CD14-positive monocyte (primary cell): ENCODE measurements around the gene TMEM164. TPM values are rescaled to one million over a fixed set of nuclear protein-coding genes. Genes with fewer than 3 reads are reported as not detected.

ENCODE experiments used
- DNase-seq, 3 donors: peaks; one replicate each; pipeline ENCODE4 v3.0.0-alpha.2; 2011 to 2022
- H2AFZ ChIP-seq: 2 replicates; pipeline ENCODE4 v1.6.0; 2012; ENCODE audit warnings: mild to moderate bottlenecking, low read depth, low read length, inconsistent platforms; ENCODE audit not compliant: insufficient read depth, poor library complexity, severe bottlenecking
- H3K27ac ChIP-seq, 2 donors: 1 replicate in 1 of 2; 2 replicates in 1 of 2; pipeline ENCODE4 v1.5.1; 2012 to 2013; ENCODE audit warnings: low read length in 2 of 2, control low read depth in 1 of 2, inconsistent platforms in 1 of 2, low read depth in 1 of 2, mild to moderate bottlenecking in 1 of 2
- H3K27me3 ChIP-seq, 2 donors: one replicate each; pipeline versions ENCODE4 v1.6.0 to v1.6.1; 2011 to 2013; ENCODE audit warnings: low read length in 2 of 2; ENCODE audit not compliant: control insufficient read depth in 2 of 2, insufficient read depth in 2 of 2
- H3K36me3 ChIP-seq, 2 donors: replicated peaks in 1 of 2; 1 replicate in 1 of 2; 2 replicates in 1 of 2; pipeline versions ENCODE4 v1.5.1 to v1.6.1; 2012 to 2013; ENCODE audit warnings: low read length in 2 of 2, control low read depth in 1 of 2, inconsistent platforms in 1 of 2, mild to moderate bottlenecking in 1 of 2; ENCODE audit not compliant: insufficient read depth in 2 of 2, control insufficient read depth in 1 of 2
- H3K4me1 ChIP-seq, 2 donors: 1 replicate in 1 of 2; 2 replicates in 1 of 2; pipeline versions ENCODE4 v1.5.1 to v1.6.1; 2012 to 2013; ENCODE audit warnings: low read length in 2 of 2, control low read depth in 1 of 2, inconsistent platforms in 1 of 2, mild to moderate bottlenecking in 1 of 2, moderate library complexity in 1 of 2; ENCODE audit not compliant: insufficient read depth in 2 of 2, control insufficient read depth in 1 of 2
- H3K4me2 ChIP-seq: replicated peaks from 2 replicates; pipeline ENCODE3; 2012; ENCODE audit warnings: low read length, moderate library complexity, mild to moderate bottlenecking; ENCODE audit not compliant: poor library complexity, severe bottlenecking; ENCODE audit errors: extremely low read depth
- H3K4me3 ChIP-seq, 3 experiments: fragments of 200-600 bp in 1 of 3; sonication (generic) in 1 of 3; replicated peaks in 1 of 3; 1 replicate in 2 of 3; 2 replicates in 1 of 3; pipeline ENCODE4 v1.5.1; 2011 to 2013; ENCODE audit warnings: low read length in 3 of 3, mild to moderate bottlenecking in 3 of 3, control low read depth in 2 of 3, low read depth in 2 of 3, inconsistent platforms in 1 of 3, moderate library complexity in 1 of 3
- H3K79me2 ChIP-seq: 2 replicates; pipeline ENCODE4 v1.6.0; 2012; ENCODE audit warnings: mild to moderate bottlenecking, control low read depth, inconsistent platforms, low read length, moderate library complexity; ENCODE audit not compliant: insufficient read depth
- H3K9ac ChIP-seq: 2 replicates; pipeline ENCODE4 v1.6.0; 2017; ENCODE audit warnings: low read length, mild to moderate bottlenecking; ENCODE audit not compliant: insufficient read depth, poor library complexity, severe bottlenecking
- H3K9me3 ChIP-seq, 2 donors: replicated peaks in 1 of 2; 1 replicate in 1 of 2; 2 replicates in 1 of 2; pipeline versions ENCODE4 v1.5.1 to v1.6.1; 2012 to 2013; ENCODE audit warnings: low read length in 2 of 2, control low read depth in 1 of 2; ENCODE audit not compliant: control insufficient read depth in 1 of 2, insufficient read depth in 1 of 2
- H4K20me1 ChIP-seq: 2 replicates; pipeline ENCODE4 v1.6.0; 2012; ENCODE audit warnings: mild to moderate bottlenecking, low read length, control low read depth, moderate library complexity; ENCODE audit not compliant: insufficient read depth
- H3K27ac Mint-ChIP-seq, 7 donors: one replicate each; pipeline ENCODE4 v1.8.0; 2020; ENCODE audit warnings: mild to moderate bottlenecking in 7 of 7, mixed read lengths in 7 of 7, moderate library complexity in 6 of 7, inconsistent platforms in 2 of 7
- H3K27me3 Mint-ChIP-seq, 3 donors: one replicate each; pipeline ENCODE4 v1.8.0; 2021 to 2022; ENCODE audit warnings: low read depth in 3 of 3, mild to moderate bottlenecking in 3 of 3, mixed read lengths in 3 of 3, moderate library complexity in 3 of 3, inconsistent platforms in 1 of 3
- H3K36me3 Mint-ChIP-seq, 2 donors: one replicate each; pipeline ENCODE4 v1.8.0; 2020; ENCODE audit warnings: mixed read lengths in 2 of 2, inconsistent platforms in 1 of 2, mild to moderate bottlenecking in 1 of 2
- H3K4me1 Mint-ChIP-seq: one replicate; pipeline ENCODE4 v1.8.0; 2020; ENCODE audit warnings: mild to moderate bottlenecking, mixed read lengths
- H3K4me3 Mint-ChIP-seq, 2 donors: one replicate each; pipeline ENCODE4 v1.8.0; 2020; ENCODE audit warnings: mild to moderate bottlenecking in 2 of 2, mixed read lengths in 2 of 2, moderate library complexity in 1 of 2
- H3K9me3 Mint-ChIP-seq, 7 donors: one replicate each; pipeline ENCODE4 v1.8.0; 2020 to 2022; ENCODE audit warnings: mixed read lengths in 7 of 7, mild to moderate bottlenecking in 6 of 7, moderate library complexity in 6 of 7, inconsistent platforms in 2 of 7
- CTCF ChIP-seq: fragments of 200-600 bp; IDR thresholded peaks from one replicate; pipeline ENCODE4 v1.8.0; 2022; ENCODE audit warnings: antibody characterized with exemption, mild to moderate bottlenecking
- WGBS: methylation state at CpG from one replicate; pipeline ENCODE4 v1.1.5; 2013; ENCODE audit warnings: missing lambda C conversion rate; ENCODE audit not compliant: insufficient coverage; 5-methylcytosine and 5-hydroxymethylcytosine counted together
- intact Hi-C, 2 donors: fragments of 100-400 bp; cut with micrococcal nuclease; formaldehyde crosslinking; loops; one replicate each; pipeline versions ENCODE4 v1.15.0 to v1.15.1; 2023
- polyA plus RNA-seq, 3 donors: library from polyadenylated mRNA; depleted of rRNA in 1 of 3; unstranded in 2 of 3; stranded (reverse) in 1 of 3; fragments of 300-500 nt in 2 of 3; fragments of >200 nt in 1 of 3; fragmentation: Illumina TruSeq in 2 of 3; gene quantifications; 1 replicate in 2 of 3; 2 replicates in 1 of 3; pipeline ENCODE4 v1.2.3, GENCODE V29; 2012 to 2021

Gene TMEM164
- polyA plus RNA-seq, 3 donors: 5.3 to 39.5 (median 7.3) TPM

DNA sequence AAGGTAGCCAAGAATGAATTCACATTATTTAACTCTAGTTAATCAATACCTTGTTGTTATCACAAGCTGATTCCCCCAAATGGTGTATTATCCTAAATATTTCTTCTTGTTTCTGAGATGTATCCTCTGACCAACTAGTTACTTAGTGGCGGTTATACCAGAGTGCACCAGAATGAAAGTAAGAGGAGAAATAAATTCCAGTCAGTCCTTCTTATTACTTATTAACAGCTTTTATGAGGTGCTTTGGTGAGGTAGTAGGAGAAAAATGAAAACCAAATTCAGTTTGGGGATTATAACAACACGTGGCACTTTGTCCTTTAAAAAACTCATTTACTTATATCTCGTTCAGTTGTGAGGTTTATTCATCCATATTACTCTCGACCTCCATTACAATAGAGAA lies 213.1 kb downstream of the TMEM164 start:
- no CpG with 5 or more reads among the region's 4 CpGs for WGBS
- Histone ChIP-seq H3K79me2 (no peaks in the 10 kb centered on the region), H4K20me1 (no peaks in the 10 kb centered on the region), H3K4me1 (peaks cover 0 to 7% of the 10 kb centered on the region in 2 donors), H2AFZ (no peak overlapping the region), H3K36me3 (peaks cover 0 to 4% of the 10 kb centered on the region in 2 donors), H3K4me2 (no peak overlapping the region), H3K27ac (no peak overlapping the region), H3K4me3 (no peak overlapping the region), H3K27me3 (peaks cover 0 to 2% of the 10 kb centered on the region in 2 donors), H3K9me3 (no peaks in the 10 kb centered on the region), H3K9ac (no peak overlapping the region)
- H3K9me3 Mint-ChIP-seq: no peaks in the 10 kb centered on the region
- intact Hi-C loops: no loop called here
- H3K27me3 Mint-ChIP-seq: peaks cover 0 to 9% (median 0%) of the 10 kb centered on the region in 3 donors
- peaks cover 0 to 3% of the 10 kb centered on the region in 2 donors for H3K36me3 Mint-ChIP-seq
- TF ChIP-seq CTCF: no peak
- DNase-seq: no peak
- no peak overlapping the region for H3K4me3 Mint-ChIP-seq
- no peak overlapping the region for H3K27ac Mint-ChIP-seq
- peaks cover 18% of the 10 kb centered on the region for H3K4me1 Mint-ChIP-seq

GRCh38 chrX:110218591-110218990 lies 215.7 kb downstream of the TMEM164 start:
- Histone ChIP-seq H3K79me2 (no peaks in the 10 kb centered on the region), H3K27ac (no peak overlapping the region), H3K36me3 (peaks cover 0 to 4% of the 10 kb centered on the region in 2 donors), H3K4me1 (peaks cover 0 to 7% of the 10 kb centered on the region in 2 donors), H3K4me2 (no peak overlapping the region), H2AFZ (no peak overlapping the region), H3K9ac (no peak overlapping the region), H4K20me1 (no peaks in the 10 kb centered on the region), H3K9me3 (no peaks in the 10 kb centered on the region), H3K27me3 (peaks cover 0 to 2% of the 10 kb centered on the region in 2 donors), H3K4me3 (no peak overlapping the region)
- no peak for TF ChIP-seq CTCF
- intact Hi-C loops: no loop called here
- WGBS: no CpG with 5 or more reads among the region's 2 CpGs
- H3K4me3 Mint-ChIP-seq: no peak overlapping the region
- H3K36me3 Mint-ChIP-seq: peaks cover 0 to 3% of the 10 kb centered on the region in 2 donors
- H3K9me3 Mint-ChIP-seq: peaks cover 0 to 3% (median 0%) of the 10 kb centered on the region in 7 donors
- peak; percentile 16 to 42 (median 26) for DNase-seq
- no peak overlapping the region for H3K27ac Mint-ChIP-seq
- peaks cover 0 to 5% (median 0%) of the 10 kb centered on the region in 3 donors for H3K27me3 Mint-ChIP-seq
- H3K4me1 Mint-ChIP-seq: peaks cover 18% of the 10 kb centered on the region
